ENCODE data around the gene LRRC38.

DNA sequence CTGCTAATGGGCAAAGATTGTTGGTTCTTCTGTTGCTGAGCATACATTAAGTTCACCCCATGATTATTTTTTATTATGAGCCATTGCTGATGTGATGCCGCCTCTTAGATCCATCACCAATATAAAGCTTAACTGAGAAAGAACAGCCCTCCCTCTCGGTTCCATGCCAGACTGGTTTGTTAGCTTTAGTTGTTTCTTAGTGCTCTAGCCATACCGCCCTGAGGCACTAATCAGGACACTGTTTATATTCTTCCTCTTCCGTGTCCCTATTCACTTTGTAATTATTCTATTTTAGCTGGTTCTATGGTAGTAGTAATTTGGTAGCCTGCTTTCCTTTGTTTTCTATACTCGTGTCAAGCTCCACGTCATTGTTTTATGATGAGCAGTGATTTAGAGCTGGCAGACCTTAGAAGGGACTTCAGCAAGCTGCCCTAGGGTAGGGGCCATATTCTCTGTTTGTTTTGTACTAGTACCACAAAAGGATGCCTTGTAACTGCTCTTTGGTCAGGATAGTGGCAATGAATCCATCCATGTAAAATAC is 42.5 kb upstream of the LRRC38 start:
- TF ChIP-seq, protein P1, sequence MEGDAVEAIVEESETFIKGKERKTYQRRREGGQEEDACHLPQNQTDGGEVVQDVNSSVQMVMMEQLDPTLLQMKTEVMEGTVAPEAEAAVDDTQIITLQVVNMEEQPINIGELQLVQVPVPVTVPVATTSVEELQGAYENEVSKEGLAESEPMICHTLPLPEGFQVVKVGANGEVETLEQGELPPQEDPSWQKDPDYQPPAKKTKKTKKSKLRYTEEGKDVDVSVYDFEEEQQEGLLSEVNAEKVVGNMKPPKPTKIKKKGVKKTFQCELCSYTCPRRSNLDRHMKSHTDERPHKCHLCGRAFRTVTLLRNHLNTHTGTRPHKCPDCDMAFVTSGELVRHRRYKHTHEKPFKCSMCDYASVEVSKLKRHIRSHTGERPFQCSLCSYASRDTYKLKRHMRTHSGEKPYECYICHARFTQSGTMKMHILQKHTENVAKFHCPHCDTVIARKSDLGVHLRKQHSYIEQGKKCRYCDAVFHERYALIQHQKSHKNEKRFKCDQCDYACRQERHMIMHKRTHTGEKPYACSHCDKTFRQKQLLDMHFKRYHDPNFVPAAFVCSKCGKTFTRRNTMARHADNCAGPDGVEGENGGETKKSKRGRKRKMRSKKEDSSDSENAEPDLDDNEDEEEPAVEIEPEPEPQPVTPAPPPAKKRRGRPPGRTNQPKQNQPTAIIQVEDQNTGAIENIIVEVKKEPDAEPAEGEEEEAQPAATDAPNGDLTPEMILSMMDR (conservative IDR thresholded peaks at IDR 0.05) = no peak
- TF ChIP-seq EZH2 (IDR thresholded peaks at IDR 0.05; ENCODE audit: low read depth) = no peak

Measured in PC-9 (cell line).